Inflammatory macrophage (primary cell): ENCODE data around the gene RP2.

Experiments
- DNase-seq, 2 donors: peaks; one replicate each; pipeline ENCODE4 v3.0.0-alpha.2; 2020 to 2022
- total RNA-seq, 18 experiments: gene quantifications; one replicate each; lab custom pipeline; 2026; ENCODE audit warnings: mixed read lengths in 6 of 18, inconsistent platforms in 2 of 18; lab: John Stamatoyannopoulos, UW

Gene RP2
- total RNA-seq: 93.2 to 235 (median 173) reads per million in 18 experiments

GRCh38 chrX:46836701-46837557, at the start of gene RP2:
TSS of gene RP2 (plus strand) at chrX:46837043. CDS start at chrX:46837101, 58 bp downstream.
- peak; percentile 95 to 96 for DNase-seq

- no peak for DNase-seq
These were observed 47.9 kb upstream of the RP2 start for GRCh38 chrX:46788902-46789301.

GRCh38 chrX:46791927-46792809, 44.7 kb upstream of the RP2 start:
- DNase-seq: peak; percentile 82 to 88

GRCh38 chrX:46792810-46793188, 44.0 kb upstream of the RP2 start:
- DNase-seq: no peak

GRCh38 chrX:46793386-46794143, 43.3 kb upstream of the RP2 start:
- DNase-seq: no peak

GRCh38 chrX:46796574-46797191, 40.2 kb upstream of the RP2 start:
- DNase-seq: peak; percentile 77

GRCh38 chrX:46803140-46803539, 33.7 kb upstream of the RP2 start:
- no peak for DNase-seq

GRCh38 chrX:46805270-46805669, 31.6 kb upstream of the RP2 start:
- no peak for DNase-seq

GRCh38 chrX:46811121-46811520, 25.7 kb upstream of the RP2 start:
- DNase-seq: no peak

GRCh38 chrX:46812445-46812844, 24.4 kb upstream of the RP2 start:
- DNase-seq: no peak

- DNase-seq: no peak
These were observed 21.9 kb upstream of the RP2 start for GRCh38 chrX:46814966-46815365.

GRCh38 chrX:46819136-46819535, 17.7 kb upstream of the RP2 start:
- no peak for DNase-seq

- no peak for DNase-seq
These were observed 16.3 kb upstream of the RP2 start for GRCh38 chrX:46820391-46821100.

GRCh38 chrX:46823481-46823880, 13.4 kb upstream of the RP2 start:
- no peak for DNase-seq

- DNase-seq: no peak
These were observed 5.0 kb upstream of the RP2 start for GRCh38 chrX:46831765-46832327.

- DNase-seq: peak; percentile 3 to 51
These were observed 979 bp downstream of the RP2 start for GRCh38 chrX:46837558-46838485.

GRCh38 chrX:46838486-46838870, 1.6 kb downstream of the RP2 start:
- DNase-seq: no peak

GRCh38 chrX:46838974-46839480, 2.2 kb downstream of the RP2 start:
- DNase-seq: no peak

GRCh38 chrX:46840946-46841345, 4.1 kb downstream of the RP2 start:
- no peak for DNase-seq

- DNase-seq: no peak
These were observed 4.5 kb downstream of the RP2 start for GRCh38 chrX:46841346-46841745.
